Small intestine (tissue), 7 donors: ENCODE results near the gene OIT3. TPM values are rescaled to one million over a fixed set of nuclear protein-coding genes. Genes with fewer than 3 reads are reported as not detected.
"Not testable (repeated sequence)": the region's sequence is repeated elsewhere in the genome, so short reads cannot be mapped to it uniquely, and the experiment has no call there.

ENCODE experiments used
- DNase-seq, 2 donors: peaks; one replicate each; pipeline versions ENCODE4 v3.0.0 to v3.0.0-alpha.2; 2013
- FAIRE-seq: peaks from 2 replicates; lab custom pipeline; 2012; peaks lifted over from hg19 to GRCh38; lab: Jason Lieb, UNC
- H3K27ac ChIP-seq, 3 donors: one replicate each; pipeline ENCODE4 v1.5.1; 2013; ENCODE audit warnings: low read length in 2 of 3, mild to moderate bottlenecking in 2 of 3, control low read depth in 1 of 3, inconsistent platforms in 1 of 3, low read depth in 1 of 3, moderate library complexity in 1 of 3
- H3K27me3 ChIP-seq, 3 donors: one replicate each; pipeline ENCODE4 v1.6.1; 2013; ENCODE audit warnings: low read length in 3 of 3, inconsistent platforms in 1 of 3; ENCODE audit not compliant: control insufficient read depth in 3 of 3, insufficient read depth in 3 of 3
- H3K36me3 ChIP-seq, 3 donors: one replicate each; pipeline ENCODE4 v1.6.1; 2013; ENCODE audit warnings: low read length in 3 of 3, inconsistent platforms in 1 of 3, low read depth in 1 of 3, mild to moderate bottlenecking in 1 of 3, moderate library complexity in 1 of 3; ENCODE audit not compliant: control insufficient read depth in 3 of 3, insufficient read depth in 2 of 3
- H3K4me1 ChIP-seq, 3 donors: one replicate each; pipeline ENCODE4 v1.6.1; 2013; ENCODE audit warnings: low read length in 2 of 3, inconsistent platforms in 1 of 3, low read depth in 1 of 3, mild to moderate bottlenecking in 1 of 3, moderate library complexity in 1 of 3; ENCODE audit not compliant: control insufficient read depth in 3 of 3, insufficient read depth in 2 of 3
- H3K4me3 ChIP-seq, 3 donors: one replicate each; pipeline ENCODE4 v1.5.1; 2013; ENCODE audit warnings: low read length in 3 of 3, control low read depth in 1 of 3, inconsistent platforms in 1 of 3, low read depth in 1 of 3, mild to moderate bottlenecking in 1 of 3, moderate library complexity in 1 of 3
- H3K9me3 ChIP-seq, 2 donors: one replicate each; pipeline ENCODE4 v1.6.1; 2013; ENCODE audit warnings: low read depth in 1 of 2, low read length in 1 of 2; ENCODE audit not compliant: control insufficient read depth in 2 of 2, insufficient read depth in 1 of 2
- WGBS, 3 donors: extraction: QIAGEN DNeasy Blood & Tissue Kit; methylation state at CpG; one replicate each; pipeline ENCODE4 v1.1.7; 2013; 5-methylcytosine and 5-hydroxymethylcytosine counted together
- polyA plus RNA-seq, 4 donors: library from polyadenylated mRNA; stranded (reverse) in 3 of 4; unstranded in 1 of 4; fragments of 200-250 nt in 3 of 4; fragments of 120-200 nt in 1 of 4; gene quantifications; one replicate each; pipeline versions ENCODE4 v1.2.1 to v1.2.3, GENCODE V29; 2013
- donor health status: healthy with polysubstance abuse.
- donor health status: control.
- donor health status: control.
- donor health status: Bipolar disorder and iron deficiency.
- donor health status: healthy.

OIT3 gene
- polyA plus RNA-seq, 4 donors: 0.07 to 10.6 (median 0.45) TPM; not detected in 1

- Histone ChIP-seq H3K27ac (peak overlapping the region in 1 of 3 donors; percentile 45), H3K36me3 (peaks cover 0 to 11% (median 3%) of the 10 kb centered on the region in 3 donors), H3K4me3 (no peak overlapping the region), H3K4me1 (no peaks in the 10 kb centered on the region), H3K27me3 (no peaks in the 10 kb centered on the region), H3K9me3 (no peaks in the 10 kb centered on the region)
- DNase-seq (no peak), FAIRE-seq (no peak)
- 51 to 81% (median 71%) methylated on average over 5 of the region's 5 CpGs for WGBS, 3 donors
These were observed 6.5 kb upstream of the OIT3 start for GRCh38 chr10:72887043-72887442.

- WGBS, 3 donors: 93 to 97% (median 94%) methylated on average over 7 of the region's 7 CpGs
- FAIRE-seq (no peak), DNase-seq (no peak)
- H3K27me3 ChIP-seq: no peaks in the 10 kb centered on the region
- peaks cover 0 to 11% (median 3%) of the 10 kb centered on the region in 3 donors for H3K36me3 ChIP-seq
- no peak overlapping the region for H3K4me3 ChIP-seq
- H3K27ac ChIP-seq: no peak overlapping the region
- H3K4me1 ChIP-seq: peaks cover 0 to 3% (median 0%) of the 10 kb centered on the region in 3 donors
- no peaks in the 10 kb centered on the region for H3K9me3 ChIP-seq
These were observed 5.3 kb upstream of the OIT3 start for GRCh38 chr10:72888151-72888638.

DNA sequence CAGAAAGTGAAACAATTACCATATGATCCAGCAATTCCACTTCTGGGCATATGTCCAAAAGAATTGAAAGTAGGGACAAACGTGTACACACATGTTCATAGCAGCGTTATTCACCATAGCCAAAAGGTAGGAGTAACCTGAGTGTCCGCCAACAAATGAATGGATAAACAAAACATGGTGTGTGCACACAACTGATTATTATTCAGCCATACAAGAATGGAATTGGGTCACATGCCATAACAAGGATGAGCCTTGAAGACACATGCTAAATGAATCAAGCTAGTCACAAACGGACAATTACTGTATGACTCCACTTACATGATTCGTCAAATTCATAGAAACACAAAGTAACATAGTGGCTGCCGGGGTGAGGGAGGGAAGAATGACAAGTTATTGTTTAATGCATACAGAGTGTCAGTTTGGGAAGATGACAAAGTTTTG is 4.1 kb upstream of the OIT3 start:
- Histone ChIP-seq H3K27me3 (peaks cover 0 to 2% (median 0%) of the 10 kb centered on the region in 3 donors), H3K9me3 (no peaks in the 10 kb centered on the region), H3K36me3 (peaks cover 0 to 11% (median 0%) of the 10 kb centered on the region in 3 donors), H3K4me3 (no peak overlapping the region), H3K4me1 (peaks cover 0 to 3% (median 0%) of the 10 kb centered on the region in 3 donors), H3K27ac (no peak overlapping the region)
- no peak for FAIRE-seq
- DNase-seq: no peak
- 40 to 56% (median 54%) methylated on average over 6 of the region's 6 CpGs for WGBS, 3 donors

DNA sequence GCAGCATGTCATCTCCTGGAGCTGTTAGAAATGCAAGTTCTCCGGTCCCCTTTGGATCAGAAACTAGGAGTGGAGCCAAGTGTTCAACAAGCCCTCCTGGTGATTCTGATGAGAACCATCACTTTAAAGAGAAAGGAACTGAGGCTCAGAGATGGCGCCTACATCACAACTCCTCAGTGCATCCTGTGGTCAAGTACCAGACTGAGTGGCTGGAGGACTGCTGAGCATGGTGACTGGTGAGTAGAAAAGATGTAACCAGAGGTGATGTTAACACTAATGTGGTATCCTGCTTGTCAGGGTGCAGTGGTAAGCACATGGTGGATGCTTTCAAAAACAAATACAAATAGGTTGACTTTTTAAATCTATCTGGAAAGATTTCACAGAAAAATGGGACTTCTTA is 3.5 kb upstream of the OIT3 start:
- WGBS, 3 donors: 91 to 100% (median 93%) methylated on average over 2 of the region's 2 CpGs

DNA sequence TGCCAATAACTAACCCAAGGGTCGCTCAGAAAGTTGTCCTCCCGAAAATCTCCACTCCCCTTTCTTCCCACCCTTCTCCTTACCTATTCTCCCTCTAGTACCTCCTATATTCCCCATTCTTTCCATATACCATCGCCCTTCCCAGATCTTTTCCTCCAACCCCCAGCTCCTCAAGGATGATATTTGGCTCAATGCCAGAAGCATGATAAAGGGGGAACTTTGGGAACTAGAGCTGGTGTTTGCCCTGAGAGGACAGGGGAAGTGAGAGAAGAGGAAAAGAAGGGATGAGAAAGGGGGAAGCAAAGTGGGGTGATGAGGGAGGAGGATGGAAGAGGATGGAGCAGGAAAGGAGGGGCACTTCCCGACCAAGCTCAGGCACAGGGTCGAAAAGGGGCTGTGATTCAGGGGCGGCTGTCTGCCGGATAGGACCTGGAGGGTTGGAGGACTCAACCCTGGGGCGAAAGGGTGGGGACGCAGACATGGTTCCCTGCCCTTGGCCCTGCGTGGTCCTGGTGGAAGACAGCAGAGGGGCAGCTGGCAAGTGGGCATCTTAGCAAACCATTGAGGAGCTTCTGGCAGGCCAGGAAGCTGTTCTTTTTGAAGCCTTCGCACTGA is 1.8 kb downstream of the OIT3 start:
- no peak for FAIRE-seq
- H3K27ac ChIP-seq: no peak overlapping the region
- WGBS, 3 donors: 74 to 78% (median 76%) methylated on average over 11 of the region's 11 CpGs
- H3K4me1 ChIP-seq: peaks cover 0 to 3% (median 0%) of the 10 kb centered on the region in 3 donors
- peaks cover 0 to 2% (median 0%) of the 10 kb centered on the region in 3 donors for H3K27me3 ChIP-seq
- H3K9me3 ChIP-seq: no peaks in the 10 kb centered on the region
- H3K4me3 ChIP-seq: no peak overlapping the region
- no peaks in the 10 kb centered on the region for H3K36me3 ChIP-seq
- no peak for DNase-seq

More for the DNA sequence above, 3.5 kb upstream of the OIT3 start:
- Histone ChIP-seq H3K4me3 (no peak overlapping the region), H3K9me3 (no peaks in the 10 kb centered on the region), H3K4me1 (peaks cover 0 to 3% (median 0%) of the 10 kb centered on the region in 3 donors), H3K36me3 (peaks cover 0 to 11% (median 0%) of the 10 kb centered on the region in 3 donors), H3K27me3 (peaks cover 0 to 2% (median 0%) of the 10 kb centered on the region in 3 donors), H3K27ac (no peak overlapping the region)
- no peak for FAIRE-seq
- DNase-seq: no peak

- peaks cover 0 to 3% of the 10 kb centered on the region in 2 donors for H3K9me3 ChIP-seq
- no peaks in the 10 kb centered on the region for H3K4me1 ChIP-seq
- no peak for FAIRE-seq
- 94 to 97% (median 96%) methylated on average over 10 of the region's 10 CpGs for WGBS, 3 donors
- no peaks in the 10 kb centered on the region for H3K36me3 ChIP-seq
- no peak overlapping the region for H3K4me3 ChIP-seq
- DNase-seq: no peak
- no peak overlapping the region for H3K27ac ChIP-seq
- peaks cover 0 to under 1% (median 0%) of the 10 kb centered on the region in 3 donors for H3K27me3 ChIP-seq
These were observed 5.1 kb downstream of the OIT3 start for GRCh38 chr10:72898616-72899015.

GRCh38 chr10:72899545-72899944 is 6.0 kb downstream of the OIT3 start:
- Histone ChIP-seq H3K27me3 (no peaks in the 10 kb centered on the region), H3K4me3 (no peak overlapping the region), H3K4me1 (no peaks in the 10 kb centered on the region), H3K9me3 (peaks cover 0 to 3% of the 10 kb centered on the region in 2 donors), H3K27ac (no peak overlapping the region), H3K36me3 (no peaks in the 10 kb centered on the region)
- 87 to 96% (median 94%) methylated on average over 1 of the region's 1 CpG for WGBS, 3 donors
- no peak for DNase-seq
- FAIRE-seq: no peak

DNA sequence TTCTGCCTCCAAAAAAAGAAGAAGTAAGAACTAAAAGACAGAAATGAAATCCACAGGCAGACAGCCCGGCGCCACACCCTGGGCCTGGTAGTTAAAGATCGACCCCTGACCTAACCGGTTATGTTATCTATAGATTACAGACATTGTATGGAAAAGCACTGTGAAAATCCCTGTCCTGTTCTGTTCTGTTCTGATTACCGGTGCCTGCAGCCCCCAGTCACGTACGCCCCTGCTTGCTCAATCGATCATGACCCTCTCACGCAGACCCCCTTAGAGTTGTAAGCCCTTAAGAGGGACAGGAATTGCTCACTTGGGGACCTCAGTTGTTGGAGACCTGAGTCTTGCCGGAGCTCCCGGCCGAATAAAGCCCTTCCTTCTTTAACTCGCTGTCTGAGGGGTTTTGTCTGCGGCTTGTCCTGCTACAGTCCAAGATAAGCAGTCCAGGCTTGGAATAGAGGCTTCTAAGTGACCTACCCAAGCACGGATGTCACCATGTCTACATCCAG is 10.5 kb downstream of the OIT3 start:
- FAIRE-seq, H3K36me3 ChIP-seq, H3K27ac ChIP-seq, H3K4me1 ChIP-seq, H3K4me3 ChIP-seq, H3K9me3 ChIP-seq, DNase-seq, H3K27me3 ChIP-seq: not testable (repeated sequence)
- 74 to 87% (median 81%) methylated on average over 15 of the region's 15 CpGs for WGBS, 3 donors
